NCI-H1694 treated with DMSO at 0.1 percent for 48 hours (cell line): Measurements from ENCODE around the gene MOGAT3.

Experiments
- DNase-seq: peaks from one replicate; lab custom pipeline; 2025; lab: John Stamatoyannopoulos, UW

Gene MOGAT3

GRCh38 chr7:101172005-101172853 is 28.6 kb downstream of the MOGAT3 start:
- no peak for DNase-seq

DNA sequence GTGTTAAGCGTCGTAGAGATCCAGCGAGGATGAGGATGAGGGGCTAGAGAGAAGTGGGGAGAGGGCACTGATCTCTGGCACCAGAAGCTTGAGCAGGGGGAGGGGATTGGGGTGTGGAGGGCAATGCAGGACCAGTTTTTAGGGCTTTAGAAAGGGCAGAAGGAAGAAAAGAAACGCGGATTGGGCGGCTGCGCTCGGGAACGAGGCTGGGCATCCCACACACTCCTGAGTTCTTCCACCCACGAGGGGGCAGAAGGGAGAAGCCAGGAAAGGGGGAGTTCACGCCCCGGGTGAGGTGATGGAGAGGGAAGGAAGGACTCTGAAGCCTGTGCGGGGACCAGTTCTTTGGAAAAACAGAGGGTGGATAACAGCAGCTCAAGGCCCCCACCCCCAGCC is 29.4 kb downstream of the MOGAT3 start:
- DNase-seq: no peak

DNA sequence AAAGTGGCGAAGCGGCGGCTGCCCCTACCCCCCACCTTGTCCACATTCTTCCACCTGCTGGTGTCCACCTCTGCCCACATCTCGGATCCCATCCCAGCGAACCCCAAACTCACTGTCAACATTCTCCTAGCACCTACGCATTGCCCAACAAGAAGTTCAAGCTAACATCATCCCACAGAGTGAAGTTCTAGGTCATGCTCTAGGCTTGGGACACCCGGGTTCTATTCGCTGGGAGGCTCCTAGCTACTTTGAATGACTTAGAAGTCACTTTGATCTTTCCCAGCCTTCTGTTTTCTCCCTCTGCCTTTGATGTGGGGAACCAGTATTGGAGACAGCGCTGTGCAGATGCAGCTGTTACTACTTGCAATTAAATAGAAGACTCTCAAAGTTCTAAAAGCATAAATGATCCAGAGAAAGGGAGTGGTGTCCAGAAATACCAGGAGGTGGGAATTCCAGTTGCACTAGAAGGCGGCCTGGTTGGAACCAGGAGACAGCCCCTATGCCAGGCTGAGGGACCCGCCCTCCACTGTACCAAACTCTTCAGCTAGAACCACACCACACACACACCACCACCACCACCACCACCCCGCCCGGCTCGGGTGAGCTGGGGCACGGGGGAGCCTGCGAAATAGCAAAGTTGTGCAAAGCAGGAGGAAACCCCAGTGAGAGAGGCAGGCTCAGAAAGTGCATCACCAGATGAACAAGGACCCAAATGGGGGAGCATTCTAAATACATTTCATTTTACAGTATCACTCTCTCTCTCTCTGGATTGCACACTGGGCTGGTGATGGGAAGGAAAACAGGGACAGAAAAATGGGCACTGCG is 30.0 kb downstream of the MOGAT3 start:
- no peak for DNase-seq

GRCh38 chr7:101169838-101170551 is 30.8 kb downstream of the MOGAT3 start:
- peak; percentile 43 for DNase-seq

GRCh38 chr7:101169110-101169837 is 31.6 kb downstream of the MOGAT3 start:
- DNase-seq: no peak

GRCh38 chr7:101168412-101169049 is 32.3 kb downstream of the MOGAT3 start:
- no peak for DNase-seq

- no peak for DNase-seq
Observed at GRCh38 chr7:101167645-101168411, 33.0 kb downstream of the MOGAT3 start.

GRCh38 chr7:101166909-101167644 is 33.8 kb downstream of the MOGAT3 start:
- no peak for DNase-seq

- no peak for DNase-seq
Observed at GRCh38 chr7:101166648-101166908, 34.3 kb downstream of the MOGAT3 start.

DNA sequence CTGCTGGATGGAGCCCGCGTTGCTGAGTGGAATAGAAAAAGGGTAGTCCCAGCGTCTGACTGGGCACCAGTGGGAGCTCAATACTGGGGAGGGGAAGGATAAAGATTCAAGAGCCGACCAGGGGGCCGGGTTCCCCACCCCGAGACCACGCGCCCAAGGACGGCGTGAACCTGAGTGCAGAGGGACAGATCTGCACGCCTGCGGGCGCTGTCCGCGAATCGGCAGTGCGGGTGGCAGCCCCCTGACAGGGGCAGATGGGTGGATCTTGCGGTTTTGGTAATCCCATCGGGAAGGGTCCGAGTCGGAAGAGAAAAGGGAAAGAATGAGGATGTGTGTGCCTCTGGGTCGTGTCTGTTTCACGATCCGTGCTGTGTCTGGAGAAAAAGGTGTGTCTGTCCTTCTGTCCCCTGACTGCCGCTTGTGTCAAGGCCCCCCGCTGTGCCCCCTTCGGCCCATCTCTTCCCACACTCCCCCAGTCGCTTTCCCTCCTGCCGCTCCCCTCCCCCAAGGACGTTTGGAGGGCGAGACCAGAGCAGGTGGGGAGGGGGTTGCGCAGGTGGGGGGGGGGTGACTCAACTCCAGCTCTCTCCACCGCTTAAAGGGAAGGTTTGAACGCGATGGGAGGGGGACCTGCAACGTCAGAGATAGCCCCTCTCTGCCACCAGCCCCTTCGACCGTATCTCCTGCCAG is 34.7 kb downstream of the MOGAT3 start:
- DNase-seq: no peak

DNA sequence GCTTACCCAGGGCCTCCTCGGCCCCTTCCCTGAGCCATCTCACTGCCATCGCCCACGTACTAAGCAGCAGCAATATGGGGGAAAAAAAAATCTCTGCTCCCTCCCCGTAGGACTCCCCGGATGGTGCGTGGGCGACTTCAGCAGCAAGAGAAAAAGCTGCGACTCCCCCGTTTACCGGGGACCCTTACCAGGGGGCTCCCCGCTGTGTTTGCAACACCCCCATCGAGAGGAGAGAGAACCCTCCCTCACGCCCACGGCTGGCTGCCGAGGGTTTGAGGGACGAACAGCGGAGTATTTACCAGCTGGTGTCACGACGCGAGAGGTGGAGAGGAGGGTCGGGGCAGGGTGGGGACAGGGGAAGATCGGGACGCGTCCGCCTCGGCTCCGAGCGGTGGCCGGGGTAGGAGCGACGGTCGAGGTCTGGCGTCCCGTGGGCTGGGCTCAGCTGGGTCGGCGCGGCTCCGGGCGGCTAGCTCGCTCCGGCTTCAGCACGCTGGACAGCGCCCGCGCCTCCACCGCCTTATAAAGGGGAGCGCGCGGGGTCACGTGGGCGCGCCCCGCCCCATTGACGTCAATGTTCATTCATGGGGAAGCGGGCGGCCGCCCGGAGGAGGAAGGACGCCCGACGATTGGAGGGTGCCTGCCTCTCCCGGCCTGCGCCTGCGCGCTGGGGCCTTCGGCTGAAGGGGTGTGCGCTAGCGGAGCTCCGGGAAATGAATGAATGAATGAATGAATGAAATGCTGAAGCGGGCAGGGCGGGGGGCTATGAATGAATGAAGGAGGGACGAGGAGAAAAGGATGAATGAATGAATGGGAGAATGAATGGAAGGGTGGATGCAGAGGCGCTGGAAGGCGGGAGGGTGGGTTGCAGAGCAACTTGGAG is 35.5 kb downstream of the MOGAT3 start, which contains the start of gene VGF:
TSS of gene VGF (minus strand) at position 495 of the 883 bp plus-strand sequence. CDS start 726 bp downstream, outside the sequence.
- DNase-seq: peak; percentile 85

- DNase-seq: no peak
Observed at GRCh38 chr7:101164071-101164840, 36.6 kb downstream of the MOGAT3 start.

- DNase-seq: no peak
Observed at GRCh38 chr7:101163279-101164070, 37.4 kb downstream of the MOGAT3 start.

DNA sequence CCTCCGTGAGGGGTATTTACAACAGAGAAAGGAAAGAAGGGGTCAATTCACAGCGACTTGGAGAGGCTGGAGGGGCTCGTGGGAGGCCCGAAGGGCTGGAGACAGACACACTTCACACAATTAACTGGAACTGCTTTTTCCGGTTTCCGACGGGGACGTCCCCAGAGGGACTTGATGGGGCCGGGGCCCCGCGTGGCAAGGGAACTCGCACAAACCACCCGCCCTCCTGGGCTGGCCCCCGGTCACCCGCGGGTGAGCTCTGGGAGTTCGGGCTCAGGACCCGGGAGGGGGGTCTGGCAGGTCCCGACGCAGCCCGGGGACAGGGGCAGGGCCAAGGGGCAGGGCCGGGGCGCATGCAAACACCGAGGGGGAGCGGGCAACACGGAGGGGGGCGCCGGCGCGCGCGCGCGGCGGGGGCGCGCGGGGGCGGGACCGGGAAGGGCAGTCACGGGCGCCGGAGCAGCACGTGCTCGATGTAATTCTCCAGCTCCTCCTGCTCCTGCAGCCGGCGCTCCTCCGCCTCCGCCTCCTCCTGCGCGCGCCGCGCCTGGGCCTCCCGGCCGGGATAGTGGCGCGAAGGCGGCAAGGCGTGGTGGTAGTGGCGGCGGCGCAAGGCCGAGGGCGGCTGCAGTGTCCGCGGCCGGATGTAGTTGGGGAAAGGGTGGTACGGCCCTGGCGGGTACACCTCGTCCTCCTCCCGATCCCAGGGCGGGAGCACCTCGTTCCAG is 38.1 kb downstream of the MOGAT3 start:
- DNase-seq: peak; percentile 25

DNA sequence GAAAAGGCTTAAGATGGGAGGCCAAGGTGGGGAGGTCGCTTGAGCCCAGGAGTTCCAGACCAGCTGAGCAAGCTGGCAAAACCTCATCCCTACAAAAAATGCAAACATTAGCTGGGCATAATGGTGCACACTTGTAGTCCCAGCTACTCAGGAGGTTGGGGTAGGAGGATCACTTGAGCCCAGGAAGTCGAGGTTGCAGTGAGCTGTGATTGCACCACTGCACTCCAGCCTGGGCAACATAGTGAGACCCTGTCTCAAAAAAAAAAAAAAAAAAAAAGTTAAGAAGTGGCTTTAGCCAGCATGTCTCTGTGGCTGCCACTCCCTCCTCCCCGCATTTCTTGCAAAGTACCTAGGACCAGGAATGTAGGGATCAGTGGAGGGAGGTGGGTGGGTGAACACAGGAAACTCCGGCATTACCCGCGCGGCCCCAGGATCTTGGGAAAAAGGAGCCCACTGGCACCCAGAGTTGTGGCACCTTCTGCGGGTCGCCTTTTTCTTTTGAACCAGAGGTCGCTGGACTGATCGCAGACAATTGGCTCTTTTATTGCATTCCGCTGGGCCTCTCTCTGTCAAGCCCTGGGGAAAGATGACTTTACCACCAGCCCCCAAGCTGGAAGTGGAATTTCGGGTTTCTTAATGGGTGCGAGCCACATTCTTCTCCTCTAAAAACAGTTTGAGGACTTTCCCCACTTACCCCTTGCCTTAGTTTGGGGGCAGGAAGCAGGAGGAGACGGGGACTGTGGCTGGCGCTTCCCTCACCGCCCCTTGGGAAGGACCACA is 39.0 kb downstream of the MOGAT3 start:
- no peak for DNase-seq
